Suprapubic skin (tissue), 3 donors: ENCODE data around the gene INPP4B.

ENCODE experiments used
- CTCF ChIP-seq, 2 donors: fragments of 200-600 bp in 1 of 2; fragments of 450-650 bp in 1 of 2; sonication (generic) in 1 of 2; IDR thresholded peaks; one replicate each; pipeline ENCODE4 v1.5.1; 2016 to 2019; ENCODE audit warnings: antibody characterized with exemption in 2 of 2, mild to moderate bottlenecking in 1 of 2, moderate library complexity in 1 of 2
- POLR2AphosphoS5 ChIP-seq, 3 donors: sonication (generic); formaldehyde crosslinking; IDR thresholded peaks; one replicate each; pipeline ENCODE4 v1.6.1; 2017; ENCODE audit warnings: antibody characterized with exemption in 3 of 3

GRCh38 chr4:142698552-142698951 is 147.5 kb downstream of the INPP4B start:
- TF ChIP-seq CTCF (IDR thresholded peaks at IDR 0.05) (no peak), POLR2AphosphoS5 (IDR thresholded peaks at IDR 0.05) (no peak)
